Vagina (tissue), 2 donors: ENCODE results near the gene IGLL5.

Experiments used
- POLR2A ChIP-seq, 2 donors: fragments of 450-650 bp; IDR thresholded peaks; one replicate each; pipeline ENCODE4 v1.6.1; 2017; ENCODE audit warnings: antibody characterized with exemption in 2 of 2, mild to moderate bottlenecking in 2 of 2, moderate library complexity in 2 of 2
- POLR2AphosphoS5 ChIP-seq, 2 donors: sonication (generic); formaldehyde crosslinking; IDR thresholded peaks; one replicate each; pipeline ENCODE4 v1.9.0; 2017; ENCODE audit warnings: antibody characterized with exemption in 2 of 2, mild to moderate bottlenecking in 2 of 2, low read depth in 1 of 2; ENCODE audit not compliant: insufficient read depth in 1 of 2
- TF ChIP-seq, protein P1 (sequence below), 3 experiments: fragments of 450-650 bp in 2 of 3; fragments of 200-600 bp in 1 of 3; sonication (generic) in 1 of 3; IDR thresholded peaks; one replicate each; pipeline ENCODE4 v1.5.1; 2017 to 2019; ENCODE audit warnings: antibody characterized with exemption in 3 of 3, mild to moderate bottlenecking in 2 of 3, moderate library complexity in 2 of 3

DNA sequence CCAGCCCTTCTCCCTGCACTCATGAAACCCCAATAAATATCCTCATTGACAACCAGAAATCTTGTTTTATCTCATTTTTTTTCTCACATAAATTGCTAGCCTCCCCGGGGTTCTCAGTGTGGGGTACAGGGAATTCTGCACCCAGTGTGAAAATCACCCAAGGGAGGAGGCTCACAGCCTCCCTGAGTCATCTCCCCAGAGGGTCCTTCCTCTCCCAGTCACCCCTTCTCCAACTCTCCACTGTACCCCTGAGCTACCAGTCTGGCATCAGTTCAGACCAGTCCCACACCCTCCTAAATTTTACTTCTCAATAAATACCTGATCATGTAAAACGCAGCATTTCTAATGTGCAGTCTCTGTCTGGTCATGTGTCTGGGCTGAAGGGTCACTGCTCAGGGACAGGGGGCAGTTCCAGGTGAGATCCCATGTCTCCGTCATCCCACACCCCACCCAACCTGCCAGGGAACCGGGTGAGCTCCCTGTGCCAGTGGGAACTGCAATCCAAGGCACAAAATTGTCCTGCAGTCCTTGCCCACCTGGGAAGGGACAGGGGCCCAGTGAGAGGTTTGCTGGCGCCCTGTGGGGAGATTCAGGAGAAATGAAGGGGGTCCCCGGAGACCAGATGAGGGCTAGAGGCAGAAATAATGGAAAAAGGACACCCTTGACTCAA is 8.3 kb downstream of the IGLL5 start:
- TF ChIP-seq, protein P1, sequence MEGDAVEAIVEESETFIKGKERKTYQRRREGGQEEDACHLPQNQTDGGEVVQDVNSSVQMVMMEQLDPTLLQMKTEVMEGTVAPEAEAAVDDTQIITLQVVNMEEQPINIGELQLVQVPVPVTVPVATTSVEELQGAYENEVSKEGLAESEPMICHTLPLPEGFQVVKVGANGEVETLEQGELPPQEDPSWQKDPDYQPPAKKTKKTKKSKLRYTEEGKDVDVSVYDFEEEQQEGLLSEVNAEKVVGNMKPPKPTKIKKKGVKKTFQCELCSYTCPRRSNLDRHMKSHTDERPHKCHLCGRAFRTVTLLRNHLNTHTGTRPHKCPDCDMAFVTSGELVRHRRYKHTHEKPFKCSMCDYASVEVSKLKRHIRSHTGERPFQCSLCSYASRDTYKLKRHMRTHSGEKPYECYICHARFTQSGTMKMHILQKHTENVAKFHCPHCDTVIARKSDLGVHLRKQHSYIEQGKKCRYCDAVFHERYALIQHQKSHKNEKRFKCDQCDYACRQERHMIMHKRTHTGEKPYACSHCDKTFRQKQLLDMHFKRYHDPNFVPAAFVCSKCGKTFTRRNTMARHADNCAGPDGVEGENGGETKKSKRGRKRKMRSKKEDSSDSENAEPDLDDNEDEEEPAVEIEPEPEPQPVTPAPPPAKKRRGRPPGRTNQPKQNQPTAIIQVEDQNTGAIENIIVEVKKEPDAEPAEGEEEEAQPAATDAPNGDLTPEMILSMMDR (IDR thresholded peaks at IDR 0.05) = no peak
- TF ChIP-seq POLR2A (IDR thresholded peaks at IDR 0.05) (no peak), POLR2AphosphoS5 (IDR thresholded peaks at IDR 0.05; ENCODE audit: insufficient read depth in 1 of 2, low read depth in 1 of 2) (no peak)
